ENCODE measurements around the gene SRCIN1.

- TF ChIP-seq CTCF (conservative IDR thresholded peaks at IDR 0.05; ENCODE audit: low read depth, low read length) (no peak), EZH2 (IDR thresholded peaks at IDR 0.05; ENCODE audit: low read length, unreplicated experiment) (no peak)
Measured at GRCh38 chr17:38550661-38551060, 55.1 kb downstream of the SRCIN1 start.

Measured in PC-3 (cell line).